Ishikawa (cell line): Measurements from ENCODE around the gene KIAA0319L.

Experiments used
- CEBPB ChIP-seq: IDR thresholded peaks from 2 replicates; pipeline ENCODE4 v1.6.1; 2012
- EP300 ChIP-seq: IDR thresholded peaks from 2 replicates; pipeline ENCODE4 v1.6.1; 2012; ENCODE audit warnings: borderline replicate concordance
- FOXM1 ChIP-seq: IDR thresholded peaks from 2 replicates; pipeline ENCODE4 v1.6.1; 2012; ENCODE audit warnings: low read depth, borderline replicate concordance
- TAF1 ChIP-seq: IDR thresholded peaks from 2 replicates; pipeline ENCODE4 v1.6.1; 2012; ENCODE audit warnings: low read depth, mild to moderate bottlenecking
- TCF12 ChIP-seq: IDR thresholded peaks from 2 replicates; pipeline ENCODE4 v1.6.1; 2012; ENCODE audit warnings: low read depth
- TF ChIP-seq, protein P1 (sequence below): IDR thresholded peaks from 2 replicates; pipeline ENCODE4 v1.6.1; 2012
- TF ChIP-seq, protein P2 (sequence below): IDR thresholded peaks from 2 replicates; pipeline ENCODE4 v1.6.1; 2012; ENCODE audit warnings: low read depth, mild to moderate bottlenecking

DNA sequence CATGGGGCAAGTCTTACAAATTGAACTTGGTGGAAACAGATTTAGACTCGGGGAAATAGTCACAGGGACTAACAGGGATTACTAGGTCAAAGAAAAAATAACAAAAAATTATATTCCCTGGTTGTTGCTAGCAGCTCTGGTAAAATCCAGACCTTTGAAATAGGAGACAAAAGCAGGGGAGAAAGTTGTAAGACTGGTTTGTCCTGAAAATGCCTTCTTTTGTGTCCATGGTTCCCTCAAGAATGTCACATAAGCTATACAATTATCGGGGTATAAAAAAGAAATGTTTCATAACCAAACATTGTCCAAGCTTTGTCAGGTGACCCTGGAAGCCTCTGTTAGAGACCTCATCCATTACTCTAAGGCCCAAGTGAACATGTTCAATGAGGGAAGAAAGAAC lies 33.1 kb downstream of the KIAA0319L start:
- TF ChIP-seq EP300 (peak; percentile 45; the same call in 1 of the 2 replicates), TAF1 (no peak), CEBPB (no peak), TCF12 (no peak), FOXM1 (peak; percentile 53; the same call in 1 of the 2 replicates)
- TF ChIP-seq, protein P1, sequence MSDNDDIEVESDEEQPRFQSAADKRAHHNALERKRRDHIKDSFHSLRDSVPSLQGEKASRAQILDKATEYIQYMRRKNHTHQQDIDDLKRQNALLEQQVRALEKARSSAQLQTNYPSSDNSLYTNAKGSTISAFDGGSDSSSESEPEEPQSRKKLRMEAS = no peak
- TF ChIP-seq, protein P2, sequence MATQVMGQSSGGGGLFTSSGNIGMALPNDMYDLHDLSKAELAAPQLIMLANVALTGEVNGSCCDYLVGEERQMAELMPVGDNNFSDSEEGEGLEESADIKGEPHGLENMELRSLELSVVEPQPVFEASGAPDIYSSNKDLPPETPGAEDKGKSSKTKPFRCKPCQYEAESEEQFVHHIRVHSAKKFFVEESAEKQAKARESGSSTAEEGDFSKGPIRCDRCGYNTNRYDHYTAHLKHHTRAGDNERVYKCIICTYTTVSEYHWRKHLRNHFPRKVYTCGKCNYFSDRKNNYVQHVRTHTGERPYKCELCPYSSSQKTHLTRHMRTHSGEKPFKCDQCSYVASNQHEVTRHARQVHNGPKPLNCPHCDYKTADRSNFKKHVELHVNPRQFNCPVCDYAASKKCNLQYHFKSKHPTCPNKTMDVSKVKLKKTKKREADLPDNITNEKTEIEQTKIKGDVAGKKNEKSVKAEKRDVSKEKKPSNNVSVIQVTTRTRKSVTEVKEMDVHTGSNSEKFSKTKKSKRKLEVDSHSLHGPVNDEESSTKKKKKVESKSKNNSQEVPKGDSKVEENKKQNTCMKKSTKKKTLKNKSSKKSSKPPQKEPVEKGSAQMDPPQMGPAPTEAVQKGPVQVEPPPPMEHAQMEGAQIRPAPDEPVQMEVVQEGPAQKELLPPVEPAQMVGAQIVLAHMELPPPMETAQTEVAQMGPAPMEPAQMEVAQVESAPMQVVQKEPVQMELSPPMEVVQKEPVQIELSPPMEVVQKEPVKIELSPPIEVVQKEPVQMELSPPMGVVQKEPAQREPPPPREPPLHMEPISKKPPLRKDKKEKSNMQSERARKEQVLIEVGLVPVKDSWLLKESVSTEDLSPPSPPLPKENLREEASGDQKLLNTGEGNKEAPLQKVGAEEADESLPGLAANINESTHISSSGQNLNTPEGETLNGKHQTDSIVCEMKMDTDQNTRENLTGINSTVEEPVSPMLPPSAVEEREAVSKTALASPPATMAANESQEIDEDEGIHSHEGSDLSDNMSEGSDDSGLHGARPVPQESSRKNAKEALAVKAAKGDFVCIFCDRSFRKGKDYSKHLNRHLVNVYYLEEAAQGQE = no peak
